DMS79 treated with DMSO at 0.1 percent for 48 hours (cell line): Measurements from ENCODE around the gene MBD4.
A peak's percentile ranks its signal among the peaks of the same experiment; 100 is the strongest.
"Not testable (repeated sequence)": the region's sequence is repeated elsewhere in the genome, so short reads cannot be mapped to it uniquely, and the experiment has no call there.

ENCODE experiments used
- DNase-seq: peaks from one replicate; lab custom pipeline; 2025; lab: John Stamatoyannopoulos, UW

The MBD4 gene

DNA sequence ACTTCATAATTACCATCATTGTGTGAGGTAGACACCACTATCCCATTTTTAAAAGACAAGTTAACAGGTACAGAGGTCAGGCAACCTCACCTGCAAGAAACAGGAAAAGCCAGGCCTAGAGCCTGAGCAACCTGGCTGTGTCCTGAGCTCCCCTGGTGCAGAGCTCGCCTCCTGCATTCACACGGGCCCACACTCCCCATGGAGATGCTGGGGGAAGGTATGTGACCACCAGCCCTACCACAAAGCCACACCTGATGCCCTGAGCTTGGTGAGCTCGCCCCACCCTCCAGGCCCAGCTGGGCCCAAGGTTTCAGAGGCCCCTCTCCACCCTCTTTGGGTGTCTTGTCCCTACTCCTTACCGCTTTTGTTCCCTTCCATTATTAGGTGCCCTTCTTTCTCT is 10.1 kb downstream of the MBD4 start:
- no peak for DNase-seq

DNA sequence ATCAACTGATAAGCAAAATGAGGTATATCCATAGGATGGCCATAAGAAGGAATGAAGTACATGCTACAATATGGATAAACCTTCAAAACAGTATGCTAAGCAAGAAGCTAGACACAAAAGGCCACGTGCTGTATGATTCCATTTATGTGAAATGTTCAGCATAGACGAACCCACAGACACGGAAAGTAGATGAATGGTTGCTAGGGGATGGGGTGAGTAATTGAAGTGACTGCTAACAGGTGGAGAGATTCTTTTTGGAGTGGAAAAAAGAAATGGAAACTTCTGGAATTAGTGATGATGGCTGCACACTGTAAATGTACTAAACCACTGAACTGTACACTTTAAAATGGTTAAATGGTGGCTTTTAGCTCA is 10.7 kb downstream of the MBD4 start:
- DNase-seq, result peak; percentile 65

DNA sequence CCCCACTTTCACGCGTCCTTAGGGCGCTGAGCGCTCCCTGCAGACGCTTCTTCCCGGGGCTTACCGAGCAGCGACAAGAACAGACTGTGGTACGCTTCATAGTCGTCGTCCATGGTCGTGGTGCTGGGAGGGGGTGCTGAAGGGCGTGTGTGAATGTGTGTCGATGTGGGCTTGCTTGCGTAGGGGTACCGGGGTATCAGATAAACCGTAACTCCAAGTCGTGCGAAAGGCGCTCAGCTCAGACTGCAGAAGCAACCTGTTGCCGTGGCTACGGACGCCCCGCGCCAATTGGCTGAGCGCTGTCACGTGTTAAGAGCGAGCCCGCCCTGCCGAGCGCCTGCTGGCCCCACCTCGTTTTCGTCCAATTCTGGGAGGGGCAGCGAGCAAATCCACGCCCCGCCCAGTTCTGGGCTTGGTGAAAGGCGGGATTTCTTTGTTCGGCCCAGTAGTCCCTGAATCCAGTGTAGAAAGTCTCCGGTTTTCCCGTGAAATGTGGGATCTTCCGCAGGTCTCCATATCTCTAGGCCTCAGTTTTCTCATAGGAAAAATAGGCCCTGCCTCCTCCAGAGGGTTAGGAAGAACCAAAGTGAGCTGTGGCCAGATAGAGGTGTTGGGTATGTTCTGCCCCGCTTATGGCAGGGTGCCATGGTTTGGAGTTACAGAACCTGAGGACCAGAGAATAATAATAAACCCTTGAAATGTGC is 11.2 kb downstream of the MBD4 start, which contains the start of gene EFCAB12:
EFCAB12 (minus strand) TSS at position 261 of the 704 bp plus-strand sequence; CDS start at position 113, 148 bp downstream.
- peak; percentile 95 for DNase-seq

DNA sequence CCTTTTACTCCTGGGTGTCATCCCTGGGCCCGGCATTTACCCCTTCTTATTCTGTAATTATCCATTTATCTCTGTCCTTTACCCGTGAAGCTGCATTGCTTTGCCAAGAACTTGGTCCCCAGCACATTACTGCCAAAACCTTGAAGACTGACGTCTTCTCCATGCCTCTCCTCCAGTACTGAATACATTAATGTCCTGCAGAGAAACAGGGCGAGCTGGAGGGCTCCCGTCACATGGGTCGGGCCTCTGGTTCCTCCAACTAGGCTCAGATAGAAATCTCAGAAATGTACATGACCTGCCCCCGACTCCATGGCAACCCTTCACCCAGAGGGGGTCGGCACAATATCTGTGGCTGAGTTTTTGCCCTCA is 11.8 kb downstream of the MBD4 start:
- no peak for DNase-seq

DNA sequence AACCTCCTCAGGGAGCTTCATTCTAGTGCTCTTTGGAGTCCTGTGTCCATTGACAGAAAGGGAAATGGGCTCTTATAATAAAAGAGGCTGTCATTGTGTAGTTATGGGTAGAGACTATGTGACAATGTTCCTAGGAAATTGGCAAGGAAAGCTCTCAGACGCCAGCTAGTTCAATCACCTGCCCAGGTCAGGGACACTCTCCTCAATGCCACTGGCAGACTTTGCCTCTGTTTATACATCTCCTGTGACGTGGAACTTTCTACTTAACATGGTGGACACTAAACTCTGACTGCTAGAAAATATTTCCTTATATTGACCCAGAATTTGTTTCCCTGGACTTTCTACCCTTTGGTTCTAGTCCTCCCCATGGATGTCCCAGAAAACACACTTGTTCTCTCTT is 14.1 kb downstream of the MBD4 start:
- DNase-seq, result no peak

DNA sequence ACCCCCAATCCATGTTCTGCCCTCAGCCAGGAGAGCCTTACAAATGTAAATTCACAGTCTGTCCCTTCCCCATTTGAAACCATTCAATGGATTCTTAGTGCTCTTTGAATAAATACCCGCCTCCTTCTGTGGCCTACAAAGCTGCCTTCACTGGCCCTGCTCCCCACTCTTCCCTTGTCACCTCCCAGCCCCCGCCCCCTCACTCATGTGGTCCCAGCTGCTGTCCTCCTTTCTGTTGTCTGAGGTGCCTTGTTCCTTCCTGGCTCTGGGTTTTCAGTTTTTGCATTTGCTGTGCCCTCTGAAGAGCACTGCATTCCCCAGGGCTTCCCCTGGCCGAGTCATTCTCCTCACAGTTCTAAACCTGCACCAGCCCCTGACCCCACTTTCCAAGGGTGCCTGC is 14.5 kb downstream of the MBD4 start:
- no peak for DNase-seq

DNA sequence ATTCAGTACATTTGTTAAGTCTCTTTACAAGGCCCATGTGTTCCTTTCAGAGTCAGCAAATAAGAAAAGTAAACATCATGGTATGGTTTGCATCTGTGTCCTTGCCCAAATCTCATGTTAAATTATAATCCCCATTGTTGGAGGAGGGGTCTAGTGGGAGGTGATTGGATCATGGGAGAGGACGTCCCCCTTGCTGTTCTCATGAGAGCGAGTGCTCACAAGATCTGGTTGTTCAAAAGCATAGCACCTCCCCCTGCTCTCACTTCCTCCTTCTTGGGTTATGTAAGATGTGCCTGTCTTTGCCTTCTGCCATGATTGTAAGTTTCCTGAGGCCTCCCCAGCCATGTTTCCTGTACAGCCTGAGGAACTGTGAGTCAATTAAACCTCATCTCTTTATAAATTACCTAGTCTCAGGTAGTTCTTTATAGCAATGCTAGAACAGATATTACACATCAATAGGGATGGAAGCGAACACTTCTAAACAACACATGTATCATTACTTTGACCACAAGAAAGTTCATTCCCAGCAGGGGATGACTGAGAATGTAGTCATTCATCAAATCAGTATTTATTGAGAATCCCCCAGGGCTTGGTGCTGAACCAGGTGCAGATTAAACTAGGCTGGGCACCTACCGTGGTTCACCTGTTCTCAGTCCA is 15.4 kb downstream of the MBD4 start:
- no peak for DNase-seq

DNA sequence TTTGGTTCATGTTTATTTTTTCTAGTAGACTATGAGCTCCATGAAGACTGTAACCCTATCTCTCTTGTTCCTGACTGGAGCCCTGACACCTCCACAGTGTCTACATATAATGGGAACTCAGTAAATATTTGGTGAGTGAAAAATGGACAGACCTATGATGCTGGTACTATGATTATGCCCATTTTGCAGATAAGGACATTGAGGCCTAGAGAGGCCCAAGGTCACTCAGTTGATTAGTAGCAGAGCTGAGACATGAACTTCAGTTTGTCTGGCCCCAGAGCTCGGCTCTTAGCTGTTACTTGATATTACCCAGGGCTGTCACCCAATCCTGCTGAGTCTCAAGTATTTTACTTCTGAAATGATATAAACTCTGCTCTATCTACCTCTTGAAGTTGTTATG is 16.9 kb downstream of the MBD4 start:
- DNase-seq, result no peak

DNA sequence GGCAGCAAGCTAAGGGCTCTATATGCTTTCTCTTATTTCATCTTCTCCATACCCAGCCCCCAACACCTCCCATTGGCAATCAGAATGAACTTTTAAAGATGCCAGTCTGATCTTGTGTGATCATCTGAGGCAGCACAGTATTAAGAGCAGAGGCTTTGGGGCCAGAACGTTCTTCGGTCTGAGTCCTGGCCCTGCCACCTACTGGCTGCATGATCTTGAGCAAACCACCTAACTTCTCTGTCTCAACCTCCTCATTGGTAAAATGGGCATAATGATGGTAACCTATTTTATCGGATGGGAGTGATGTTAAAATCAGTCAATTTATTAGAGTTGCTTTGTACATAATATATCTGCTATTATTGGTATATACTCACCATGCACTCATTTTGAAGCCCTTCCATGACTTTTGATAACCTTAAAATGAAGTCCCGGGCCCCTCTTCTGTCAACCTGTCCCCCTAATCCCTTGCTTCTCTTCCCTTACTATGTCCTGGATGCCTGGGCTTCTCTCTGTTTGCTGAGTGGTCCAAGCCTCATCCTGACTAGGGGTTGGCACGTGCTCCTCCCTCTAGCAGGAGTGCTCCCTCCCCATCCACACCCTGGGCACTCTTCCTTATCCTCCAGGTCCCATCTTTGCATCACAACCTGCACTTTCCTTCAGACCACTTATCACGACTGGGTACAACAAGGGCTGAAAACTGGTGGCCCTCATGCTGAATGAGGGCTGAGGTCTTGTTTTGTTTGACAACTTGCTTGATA is 17.6 kb downstream of the MBD4 start:
- DNase-seq, result no peak

DNA sequence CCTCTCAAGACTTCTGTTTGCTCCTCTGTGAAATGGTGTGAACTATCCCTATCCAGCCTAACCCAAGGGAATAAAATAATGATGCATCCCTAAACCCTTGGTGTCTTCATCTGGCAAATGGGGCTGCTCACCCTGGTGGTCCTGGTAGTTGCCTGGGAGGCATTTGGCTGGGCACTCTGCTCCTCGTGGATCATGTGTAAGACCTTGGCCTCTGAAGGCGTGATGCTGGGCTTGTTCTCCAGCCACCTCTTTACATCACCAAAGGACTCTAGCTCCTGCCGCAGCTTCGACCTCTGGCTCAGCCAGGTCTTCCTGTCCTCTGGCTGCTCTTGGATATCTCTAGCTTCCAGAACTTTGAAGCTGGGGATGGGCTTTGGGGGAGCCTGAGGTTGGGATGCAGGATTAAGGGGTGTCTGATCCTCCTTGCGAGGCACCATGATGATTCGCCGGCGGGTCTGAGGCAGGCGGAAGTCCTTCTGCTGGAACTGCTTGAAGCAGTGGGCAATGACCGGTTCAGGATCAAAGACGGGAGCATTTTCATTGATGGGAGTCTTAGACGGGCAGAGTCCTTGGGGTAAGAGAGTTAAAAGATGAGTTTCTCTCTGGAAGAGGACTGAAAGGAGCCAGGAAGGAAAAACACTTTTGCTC is 18.4 kb downstream of the MBD4 start:
- DNase-seq, result no peak

DNA sequence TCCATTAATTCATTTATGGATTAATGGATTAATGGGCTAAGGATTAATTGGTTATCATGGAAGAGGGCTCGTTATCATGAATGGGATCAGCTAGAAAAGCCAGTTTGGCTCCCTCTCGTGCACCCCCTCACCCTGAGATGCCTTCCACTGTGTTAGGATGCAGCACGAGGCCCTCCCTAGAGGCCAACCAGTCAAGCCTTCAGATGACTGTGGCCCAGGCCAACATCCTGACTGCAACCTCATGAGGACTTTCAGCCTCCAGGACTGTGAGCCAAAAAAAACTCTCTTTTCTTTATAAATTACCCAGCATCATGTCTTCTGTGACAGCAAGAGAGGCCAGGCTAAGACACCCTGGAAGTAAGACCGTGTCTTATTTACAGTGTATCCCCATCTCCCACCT is 20.3 kb downstream of the MBD4 start:
- DNase-seq, result no peak

DNA sequence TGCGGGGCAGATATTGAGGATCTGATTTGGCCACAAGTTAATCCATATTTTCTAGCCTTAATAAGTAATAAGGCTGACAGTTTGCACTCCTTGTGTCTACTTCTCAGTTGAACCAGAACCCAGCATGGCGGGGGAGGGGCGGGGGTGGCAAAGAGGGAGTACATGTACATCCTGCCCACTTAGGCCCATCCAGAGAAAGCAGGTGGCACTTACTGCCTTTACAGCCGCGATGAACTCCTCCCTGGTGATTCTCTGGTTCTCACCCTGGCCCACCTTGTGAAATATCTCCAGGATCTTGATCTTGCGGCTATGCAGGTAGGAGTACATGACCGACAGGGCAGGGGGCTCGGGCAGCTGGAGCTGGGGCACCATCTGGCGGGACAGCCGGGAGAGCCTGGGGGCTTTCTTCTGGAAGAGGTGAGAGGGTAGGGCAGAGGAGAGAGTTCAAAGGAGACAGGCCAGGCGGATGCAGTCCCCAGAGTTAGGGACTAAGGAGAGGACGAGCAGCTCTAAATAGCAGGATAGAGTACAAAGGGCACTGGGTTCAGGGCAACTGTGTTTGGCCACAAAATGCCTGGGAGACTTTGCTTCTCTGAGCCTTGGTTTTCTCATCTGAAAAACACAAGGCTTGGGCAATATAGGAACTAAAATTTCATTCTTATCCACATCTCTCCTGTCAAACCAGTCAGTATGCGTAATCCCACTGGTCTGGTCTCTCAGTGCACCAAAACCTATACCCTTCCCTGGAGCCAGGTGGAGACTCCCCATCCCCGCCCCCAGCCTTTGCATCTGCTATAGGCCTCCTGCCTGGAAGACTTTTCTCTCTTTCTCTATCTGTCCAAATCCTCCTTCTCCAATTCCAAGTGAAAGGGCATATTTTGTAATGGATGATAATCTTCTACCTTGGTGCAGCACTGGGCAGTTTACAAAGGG is 21.4 kb downstream of the MBD4 start:
- no peak for DNase-seq

DNA sequence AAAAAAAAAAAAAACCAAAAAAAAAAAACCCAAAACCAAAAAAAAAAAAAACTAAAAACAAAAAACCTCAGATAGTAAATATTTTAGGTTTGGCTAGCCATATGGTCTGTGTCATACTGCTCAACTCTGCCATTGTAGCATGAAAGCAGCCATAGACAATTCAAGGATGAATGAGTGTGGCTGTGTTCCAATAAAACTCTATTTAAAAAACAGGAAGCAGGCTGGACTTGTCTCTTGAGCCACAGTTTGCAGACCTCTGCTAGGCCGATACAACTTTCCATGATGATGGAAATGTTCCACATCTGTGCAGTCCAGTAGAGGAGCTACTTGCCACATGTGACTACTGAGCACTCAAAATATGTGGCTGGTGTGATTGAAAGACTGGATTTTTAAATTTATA is 22.4 kb downstream of the MBD4 start:
- no peak for DNase-seq

DNA sequence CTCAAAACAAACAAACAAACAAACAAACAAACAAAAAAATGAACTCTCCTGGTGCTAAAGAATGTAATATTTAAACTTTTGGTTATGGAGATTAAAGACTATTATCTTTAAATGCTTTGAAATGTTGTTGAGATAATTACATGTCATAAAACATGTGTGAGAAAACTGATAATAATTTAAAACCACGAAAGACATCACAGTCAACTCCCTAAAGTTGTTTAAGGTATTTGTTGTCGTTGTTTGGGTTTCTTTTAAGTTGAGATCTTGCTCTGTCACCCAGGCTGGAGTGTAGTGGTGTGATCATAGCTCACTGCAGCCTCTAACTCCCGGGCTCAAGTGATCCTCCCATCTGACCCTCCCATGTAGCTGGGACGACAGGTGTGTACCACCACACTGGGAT is 23.3 kb downstream of the MBD4 start:
- no peak for DNase-seq

DNA sequence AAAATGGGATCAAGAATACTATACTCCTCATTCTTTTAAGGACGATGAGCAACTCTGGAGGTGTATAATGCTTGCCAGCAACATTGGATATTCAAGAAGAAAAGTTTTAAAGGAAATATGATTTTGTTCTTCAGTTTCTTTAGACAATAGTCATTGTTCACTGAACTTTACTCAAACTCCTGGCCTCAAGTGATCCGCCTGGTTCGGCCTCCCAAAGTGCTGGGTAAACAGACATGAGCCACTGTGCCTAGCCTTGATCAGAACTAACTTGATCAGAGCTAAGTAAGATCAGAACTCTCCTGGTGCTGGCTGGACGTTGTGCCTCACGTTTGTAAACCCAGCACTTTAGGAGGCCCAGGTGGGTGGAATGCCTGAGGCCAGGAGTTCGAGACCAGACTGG is 23.9 kb downstream of the MBD4 start:
- DNase-seq, result no peak

DNA sequence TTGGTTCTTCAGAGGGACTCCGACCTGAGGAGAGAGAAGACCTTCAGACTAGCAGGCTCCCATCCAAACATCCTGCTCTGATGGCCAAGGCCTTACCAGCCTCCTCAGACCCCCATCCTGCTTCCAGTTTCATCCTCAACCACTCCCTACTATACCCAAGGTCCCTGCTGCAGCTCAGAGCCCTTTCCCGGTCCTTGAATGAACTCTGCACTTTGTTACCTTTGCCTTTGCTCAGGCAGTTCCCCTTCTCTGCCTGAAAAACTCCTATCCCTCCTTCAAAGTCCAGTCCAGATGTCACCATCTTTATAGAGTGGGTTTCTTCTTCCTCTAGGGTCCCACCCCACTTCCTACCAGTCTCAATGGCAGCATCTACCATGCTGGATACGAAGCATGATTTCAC is 24.4 kb downstream of the MBD4 start:
- no peak for DNase-seq

DNA sequence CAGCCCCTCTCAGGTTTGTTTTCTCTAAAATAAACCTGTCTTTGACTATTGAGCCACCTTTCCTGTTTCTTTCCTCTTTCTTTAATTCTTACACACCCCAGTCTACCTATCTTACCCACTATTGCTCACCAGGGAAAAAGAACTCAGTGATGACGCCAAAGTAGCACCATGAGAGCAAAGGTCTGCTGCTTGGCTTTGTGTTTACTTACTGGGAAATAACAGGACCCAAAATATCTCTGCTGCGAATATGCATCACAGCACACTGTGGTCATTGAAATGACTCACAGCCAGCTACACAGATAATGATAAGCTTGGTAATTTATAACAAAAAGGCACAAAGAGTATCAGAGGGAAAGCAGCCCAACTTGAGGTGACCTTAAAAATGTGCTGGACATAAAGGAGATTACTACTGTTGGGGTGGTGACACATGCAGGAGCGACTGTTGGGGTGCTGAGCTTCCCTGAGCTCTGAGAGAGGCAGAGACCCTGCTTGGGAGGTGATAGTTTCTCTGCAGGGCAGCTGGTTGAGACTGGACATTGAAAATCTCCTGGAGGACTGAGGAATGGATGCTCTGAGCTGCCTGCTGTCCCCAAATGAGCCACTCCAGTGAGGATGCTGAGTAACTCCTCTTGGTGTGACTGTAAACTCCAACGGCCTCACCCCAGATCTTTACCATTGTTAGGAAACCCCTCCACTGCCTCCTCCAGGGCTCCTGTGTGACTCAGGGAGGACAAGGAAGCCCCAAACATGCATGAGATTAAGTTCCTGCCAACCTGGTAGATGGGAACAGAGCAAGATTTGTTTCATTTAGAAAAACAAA is 25.9 kb downstream of the MBD4 start:
- DNase-seq, result no peak

DNA sequence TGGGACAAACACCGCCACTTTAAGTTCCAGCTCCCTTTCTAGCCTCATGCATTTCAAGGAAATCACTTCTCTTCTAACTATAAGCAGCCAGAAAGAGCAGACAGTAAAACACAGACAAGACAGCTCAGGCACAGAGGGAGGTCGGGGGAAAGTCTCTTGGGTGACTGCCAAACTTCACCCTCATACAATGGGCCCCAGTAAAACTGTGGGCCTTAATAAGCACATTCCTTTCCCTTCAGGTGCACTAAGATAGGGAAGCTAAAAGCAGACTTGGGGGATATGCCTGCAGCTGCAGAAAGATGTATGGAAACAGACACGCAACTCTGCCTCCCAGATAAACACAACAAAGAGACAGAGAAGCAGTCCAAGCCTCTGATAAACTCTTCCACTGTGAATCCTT is 26.5 kb downstream of the MBD4 start:
- DNase-seq, result not testable (repeated sequence)

DNA sequence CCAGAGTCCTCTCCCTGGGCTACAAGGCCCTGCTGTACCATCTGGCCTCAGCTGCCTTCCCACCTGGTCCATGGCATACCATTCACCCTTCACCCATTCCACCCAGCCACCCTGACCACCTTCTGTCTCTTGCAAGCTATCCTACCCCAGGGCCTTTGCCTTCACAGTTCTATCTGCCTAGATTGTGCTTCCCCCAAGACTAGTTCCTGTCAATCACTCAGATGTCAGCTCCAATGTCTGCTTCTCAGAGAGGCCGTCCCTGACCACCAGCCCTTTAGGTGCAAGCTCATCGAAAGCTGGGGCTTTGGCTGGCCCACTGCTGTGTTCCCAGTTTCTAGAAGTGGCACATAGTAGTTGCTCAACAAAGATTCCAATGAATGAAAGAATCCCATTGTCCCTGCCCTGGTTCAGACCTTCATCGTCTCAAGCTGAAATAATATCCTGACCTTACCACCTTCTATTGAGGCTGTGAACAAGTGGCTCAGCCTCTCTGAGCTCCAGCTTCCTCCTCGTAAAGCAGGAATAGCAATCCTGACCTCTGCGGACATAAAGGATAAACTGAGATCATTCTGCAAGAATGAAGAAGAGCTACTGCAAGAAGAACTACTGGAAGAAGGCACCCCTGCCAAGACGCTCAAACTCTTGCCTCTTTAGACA is 27.1 kb downstream of the MBD4 start:
- no peak for DNase-seq

DNA sequence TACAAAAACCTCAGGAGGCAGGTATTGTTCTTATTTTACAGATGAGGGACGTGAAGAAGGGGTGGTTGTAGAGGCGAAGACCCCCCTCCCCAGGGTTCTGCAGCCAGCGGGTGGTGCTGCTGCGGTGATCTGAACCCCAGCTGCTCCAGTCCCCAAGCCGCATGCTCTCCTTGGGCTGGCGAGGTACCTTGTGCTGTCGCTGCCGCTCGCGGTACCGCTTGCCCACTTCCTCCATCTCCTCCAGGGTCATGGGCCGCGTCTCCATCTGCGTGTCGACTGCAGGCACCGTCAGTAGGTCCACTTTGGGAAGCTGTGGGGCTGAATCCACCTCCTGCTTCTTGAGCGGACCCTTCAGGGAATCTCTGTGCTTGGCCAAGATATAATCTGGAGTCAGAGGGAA is 28.8 kb downstream of the MBD4 start:
- DNase-seq, result no peak
